CD4-positive, alpha-beta T cell (primary cell): ENCODE measurements around the gene KIF26B. TPM values are rescaled to one million over a fixed set of nuclear protein-coding genes. Genes with fewer than 3 reads are reported as not detected.

ENCODE experiments used
- ATAC-seq: fragments of 200-7000 bp; cut with Tn5 transposase; one replicate; pipeline ENCODE4 v1.10.0; 2022; ENCODE audit warnings: mild to moderate bottlenecking; ENCODE audit not compliant: poor library complexity
- CTCF ChIA-PET: fragments of 350-600 bp; sonication (Branson Sonifier 250); formaldehyde crosslinking; loops from one replicate; lab custom pipeline; 2021; ENCODE audit warnings: antibody characterized with exemption, inconsistent platforms; lab: Charles Lee
- POLR2A ChIA-PET: fragments of 350-600 bp; sonication (Branson Sonifier 250); formaldehyde crosslinking; loops from one replicate; lab custom pipeline; 2021; ENCODE audit warnings: antibody characterized with exemption, inconsistent platforms; lab: Charles Lee
- DNase-seq, 14 experiments: peaks; one replicate each; pipeline ENCODE4 v3.0.0-alpha.2; 2013 to 2020; ENCODE audit warnings: mixed read lengths in 2 of 14
- H3K27ac ChIP-seq, 2 donors: one replicate each; pipeline versions ENCODE4 v1.5.1 to v1.7.0; 2013; ENCODE audit warnings: low read length in 2 of 2, low read depth in 1 of 2, mild to moderate bottlenecking in 1 of 2
- H3K27me3 ChIP-seq, 2 experiments: 1 replicate in 1 of 2; 2 replicates in 1 of 2; pipeline versions ENCODE4 v1.6.1 to v1.7.0; 2013; ENCODE audit warnings: low read length in 2 of 2, control low read depth in 1 of 2, mild to moderate bottlenecking in 1 of 2, moderate library complexity in 1 of 2; ENCODE audit not compliant: insufficient read depth in 2 of 2, control insufficient read depth in 1 of 2
- H3K36me3 ChIP-seq: one replicate; pipeline ENCODE4 v1.6.1; 2013; ENCODE audit warnings: low read length, control low read depth; ENCODE audit not compliant: insufficient read depth
- H3K4me1 ChIP-seq: one replicate; pipeline ENCODE4 v1.6.1; 2013; ENCODE audit warnings: low read length, control low read depth; ENCODE audit not compliant: insufficient read depth
- H3K4me3 ChIP-seq: one replicate; pipeline ENCODE4 v1.5.1; 2013; ENCODE audit warnings: mild to moderate bottlenecking, low read length, moderate library complexity
- H3K9me3 ChIP-seq, 2 experiments: 1 replicate in 1 of 2; 2 replicates in 1 of 2; pipeline versions ENCODE4 v1.6.1 to v1.7.0; 2013; ENCODE audit warnings: low read length in 2 of 2, mild to moderate bottlenecking in 2 of 2, control low read depth in 1 of 2, moderate library complexity in 1 of 2; ENCODE audit not compliant: control insufficient read depth in 1 of 2, insufficient read depth in 1 of 2
- H3K27ac Mint-ChIP-seq: one replicate; pipeline ENCODE4 v1.8.0; 2020; ENCODE audit warnings: mixed read lengths
- H3K27me3 Mint-ChIP-seq: one replicate; pipeline ENCODE4 v1.8.0; 2021; ENCODE audit warnings: mixed read lengths
- H3K36me3 Mint-ChIP-seq: one replicate; pipeline ENCODE4 v1.8.0; 2021; ENCODE audit warnings: low read depth, mixed read lengths
- H3K4me1 Mint-ChIP-seq: one replicate; pipeline ENCODE4 v1.8.0; 2021; ENCODE audit warnings: low read depth, mixed read lengths
- H3K4me3 Mint-ChIP-seq: one replicate; pipeline ENCODE4 v1.8.0; 2020; ENCODE audit warnings: mild to moderate bottlenecking, mixed read lengths
- H3K9me3 Mint-ChIP-seq: one replicate; pipeline ENCODE4 v1.8.0; 2020; ENCODE audit warnings: mixed read lengths
- CTCF ChIP-seq: fragments of 200-600 bp; IDR thresholded peaks from one replicate; pipeline ENCODE4 v1.8.0; 2022; ENCODE audit warnings: antibody characterized with exemption, mild to moderate bottlenecking
- intact Hi-C, 2 experiments: fragments of 100-400 bp; cut with DNase I in 1 of 2; cut with micrococcal nuclease in 1 of 2; formaldehyde crosslinking; loops; one replicate each; pipeline versions ENCODE4 v1.15.1 to v1.9.0; 2023 to 2025; cut with DNase I, micrococcal nuclease
- total RNA-seq, 174 experiments: library from RNA in 2 of 174; stranded (reverse) in 2 of 174; gene quantifications; one replicate each; pipeline ENCODE4 v1.2.3 and lab custom pipeline; 2021 to 2026

Gene KIF26B
- total RNA-seq, 2 experiments from 2014 or later, result 0.03 TPM; not detected in 1

GRCh38 chr1:245583081-245583480, 428.3 kb downstream of the KIF26B start:
- Histone ChIP-seq H3K36me3 (no peaks in the 10 kb centered on the region), H3K27me3 (no peaks in the 10 kb centered on the region), H3K27ac (no peak overlapping the region), H3K4me3 (no peak overlapping the region), H3K9me3 (peaks cover 0 to 9% of the 10 kb centered on the region in 2 experiments), H3K4me1 (no peaks in the 10 kb centered on the region)
- no peak for ATAC-seq
- intact Hi-C loops, result no loop called here
- no peaks in the 10 kb centered on the region for H3K9me3 Mint-ChIP-seq
- H3K4me3 Mint-ChIP-seq, result no peak overlapping the region
- no peak overlapping the region for H3K27ac Mint-ChIP-seq
- no peaks in the 10 kb centered on the region for H3K27me3 Mint-ChIP-seq
- no peaks in the 10 kb centered on the region for H3K4me1 Mint-ChIP-seq
- no peaks in the 10 kb centered on the region for H3K36me3 Mint-ChIP-seq
- CTCF ChIA-PET, result interaction anchor here (0.6 kb wide), 1 partner anchor 192 kb away, joined by 3 read pairs; no protein-coding TSS in a partner anchor
- POLR2A ChIA-PET, result no interaction called here
- DNase-seq, result no peak
- no peak for TF ChIP-seq CTCF

GRCh38 chr1:245583575-245584330, 429.0 kb downstream of the KIF26B start:
- no peaks in the 10 kb centered on the region for H3K27me3 Mint-ChIP-seq
- intact Hi-C loops, result no loop called here
- no peak overlapping the region for H3K27ac ChIP-seq
- H3K9me3 Mint-ChIP-seq, result no peaks in the 10 kb centered on the region
- no peaks in the 10 kb centered on the region for H3K4me1 Mint-ChIP-seq
- H3K27me3 ChIP-seq, result no peaks in the 10 kb centered on the region
- CTCF ChIA-PET, result interaction anchor here (0.6 kb wide), 1 partner anchor 193 kb away, joined by 3 read pairs; no protein-coding TSS in a partner anchor
- no peak overlapping the region for H3K4me3 ChIP-seq
- H3K4me3 Mint-ChIP-seq, result no peak overlapping the region
- H3K9me3 ChIP-seq, result peaks cover 0 to 12% of the 10 kb centered on the region in 2 experiments
- ATAC-seq (no peak), DNase-seq (no peak)
- no peak overlapping the region for H3K27ac Mint-ChIP-seq
- no peak for TF ChIP-seq CTCF
- H3K36me3 Mint-ChIP-seq, result no peaks in the 10 kb centered on the region
- POLR2A ChIA-PET, result no interaction called here
- H3K36me3 ChIP-seq, result no peaks in the 10 kb centered on the region
- no peaks in the 10 kb centered on the region for H3K4me1 ChIP-seq

- DNase-seq, result no peak
- Mint-ChIP-seq H3K9me3 (no peaks in the 10 kb centered on the region), H3K27ac (no peak overlapping the region), H3K36me3 (no peaks in the 10 kb centered on the region), H3K4me3 (no peak overlapping the region), H3K27me3 (no peaks in the 10 kb centered on the region), H3K4me1 (no peaks in the 10 kb centered on the region)
- ATAC-seq, result no peak
- Histone ChIP-seq H3K36me3 (no peaks in the 10 kb centered on the region), H3K4me3 (no peak overlapping the region), H3K27me3 (no peaks in the 10 kb centered on the region), H3K27ac (no peak overlapping the region), H3K4me1 (no peaks in the 10 kb centered on the region), H3K9me3 (peaks cover 0 to 11% of the 10 kb centered on the region in 2 experiments)
- TF ChIP-seq CTCF, result no peak
- ChIA-PET POLR2A (no interaction called here), CTCF (no interaction called here)
- intact Hi-C loops, result no loop called here
Observed at GRCh38 chr1:245585252-245585959, 430.6 kb downstream of the KIF26B start.
